Kidney (tissue), 14 donors: ENCODE data around the gene PPA1. TPM values are rescaled to one million over a fixed set of nuclear protein-coding genes. Genes with fewer than 3 reads are reported as not detected.

ENCODE experiments used
- DNase-seq, 5 donors: peaks; one replicate each; pipeline ENCODE4 v3.0.0-alpha.2; 2013 to 2020
- FAIRE-seq: peaks from 2 replicates; lab custom pipeline; 2012; peaks lifted over from hg19 to GRCh38; lab: Jason Lieb, UNC
- H3K27ac ChIP-seq, 2 donors: one replicate each; pipeline ENCODE4 v1.7.0; 2013; ENCODE audit warnings: low read depth in 2 of 2, low read length in 2 of 2, inconsistent platforms in 1 of 2
- H3K27me3 ChIP-seq: one replicate; pipeline ENCODE4 v1.7.1; 2013; ENCODE audit warnings: low read length, inconsistent platforms; ENCODE audit not compliant: control insufficient read depth, insufficient read depth
- H3K36me3 ChIP-seq, 3 donors: one replicate each; pipeline versions ENCODE4 v1.7.0 to v1.7.1; 2013; ENCODE audit warnings: low read length in 3 of 3, control low read depth in 1 of 3, inconsistent platforms in 1 of 3; ENCODE audit not compliant: insufficient read depth in 3 of 3, control insufficient read depth in 2 of 3
- H3K4me1 ChIP-seq, 3 donors: one replicate each; pipeline versions ENCODE4 v1.7.0 to v1.7.1; 2013; ENCODE audit warnings: low read length in 3 of 3, inconsistent platforms in 1 of 3, low read depth in 1 of 3; ENCODE audit not compliant: control insufficient read depth in 2 of 3, insufficient read depth in 2 of 3
- H3K4me3 ChIP-seq, 3 donors: one replicate each; pipeline versions ENCODE4 v1.7.0 to v1.8.1; 2013; ENCODE audit warnings: low read length in 3 of 3, control low read depth in 1 of 3, inconsistent platforms in 1 of 3
- H3K9ac ChIP-seq, 3 donors: one replicate each; pipeline versions ENCODE4 v1.7.0 to v1.7.1; 2013; ENCODE audit warnings: low read length in 3 of 3, control low read depth in 1 of 3, inconsistent platforms in 1 of 3
- H3K9me3 ChIP-seq, 3 donors: one replicate each; pipeline versions ENCODE4 v1.7.0 to v1.7.1; 2013; ENCODE audit warnings: low read length in 3 of 3, control low read depth in 1 of 3, inconsistent platforms in 1 of 3; ENCODE audit not compliant: control insufficient read depth in 2 of 3, insufficient read depth in 1 of 3
- intact Hi-C: fragments of 100-400 bp; cut with DNase I; formaldehyde crosslinking; loops from one replicate; pipeline ENCODE4 v1.11.1; 2022
- polyA plus RNA-seq: library from polyadenylated mRNA; stranded (reverse); fragments of 350-450 nt; fragmentation: Illumina TruSeq; extraction: RNeasy Lipid Tissue Mini Kit (QIAGEN cat#74804); gene quantifications from one replicate; pipeline ENCODE4 v1.2.3, GENCODE V29; 2014; ENCODE audit warnings: low read depth, low replicate concordance; ENCODE audit not compliant: insufficient read depth
- total RNA-seq: library from RNA; stranded (reverse); fragmentation: NEBNext Ultra II Directional; extraction: Animal tissue kit (Norgen Biotek cat#: 25700); gene quantifications from one replicate; pipeline ENCODE4 v1.2.1, GENCODE V29; 2021
- TF ChIP-seq, protein P1 (sequence below): IDR thresholded peaks from 3 replicates; pipeline ENCODE4 v1.5.1; 2012; ENCODE audit warnings: mild to moderate bottlenecking, moderate library complexity, borderline replicate concordance; ENCODE audit not compliant: insufficient read depth; ENCODE audit errors: extremely low read depth
- donor health status: control.
- donor health status: control.
- donor health status: control.
- donor health status: control.
- donor health status: control.
- donor health status: DM: yes; HTN: yes; CAD: no.
- donor health status: Normal renal cell carcinoma (clear cell type).

The PPA1 gene
- total and polyA plus RNA-seq, 2 donors from 2014 or later: 116 to 168 TPM

DNA sequence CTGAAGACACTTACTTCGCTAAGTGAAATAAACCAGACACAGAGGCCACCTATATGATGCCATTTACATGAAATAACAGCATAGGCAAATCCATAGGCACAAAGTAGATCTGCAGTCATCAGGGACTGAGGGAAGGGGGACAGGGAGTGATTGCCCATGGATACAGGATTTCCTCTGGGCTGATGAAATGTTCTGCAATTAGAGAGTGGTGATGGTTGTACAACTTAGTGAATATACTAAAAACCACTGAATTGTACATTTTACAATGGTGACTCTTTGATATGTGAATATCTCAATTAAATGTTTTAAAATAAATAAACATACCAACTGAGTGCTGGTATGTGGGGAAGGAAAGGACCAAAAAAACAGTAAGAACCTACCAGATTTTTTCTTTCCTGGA is 20.4 kb downstream of the PPA1 start:
- TF ChIP-seq, protein P1, sequence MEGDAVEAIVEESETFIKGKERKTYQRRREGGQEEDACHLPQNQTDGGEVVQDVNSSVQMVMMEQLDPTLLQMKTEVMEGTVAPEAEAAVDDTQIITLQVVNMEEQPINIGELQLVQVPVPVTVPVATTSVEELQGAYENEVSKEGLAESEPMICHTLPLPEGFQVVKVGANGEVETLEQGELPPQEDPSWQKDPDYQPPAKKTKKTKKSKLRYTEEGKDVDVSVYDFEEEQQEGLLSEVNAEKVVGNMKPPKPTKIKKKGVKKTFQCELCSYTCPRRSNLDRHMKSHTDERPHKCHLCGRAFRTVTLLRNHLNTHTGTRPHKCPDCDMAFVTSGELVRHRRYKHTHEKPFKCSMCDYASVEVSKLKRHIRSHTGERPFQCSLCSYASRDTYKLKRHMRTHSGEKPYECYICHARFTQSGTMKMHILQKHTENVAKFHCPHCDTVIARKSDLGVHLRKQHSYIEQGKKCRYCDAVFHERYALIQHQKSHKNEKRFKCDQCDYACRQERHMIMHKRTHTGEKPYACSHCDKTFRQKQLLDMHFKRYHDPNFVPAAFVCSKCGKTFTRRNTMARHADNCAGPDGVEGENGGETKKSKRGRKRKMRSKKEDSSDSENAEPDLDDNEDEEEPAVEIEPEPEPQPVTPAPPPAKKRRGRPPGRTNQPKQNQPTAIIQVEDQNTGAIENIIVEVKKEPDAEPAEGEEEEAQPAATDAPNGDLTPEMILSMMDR: no peak
- Histone ChIP-seq H3K27me3 (no peaks in the 10 kb centered on the region), H3K4me1 (no peaks in the 10 kb centered on the region), H3K4me3 (no peak overlapping the region), H3K9ac (no peak overlapping the region), H3K36me3 (peaks cover 4 to 24% (median 18%) of the 10 kb centered on the region in 3 donors), H3K27ac (no peak overlapping the region), H3K9me3 (no peaks in the 10 kb centered on the region)
- FAIRE-seq (no peak), DNase-seq (no peak)
- intact Hi-C loops: loop anchor here (10.0 kb wide), 1 partner anchor 152 kb away; no protein-coding TSS in a partner anchor

DNA sequence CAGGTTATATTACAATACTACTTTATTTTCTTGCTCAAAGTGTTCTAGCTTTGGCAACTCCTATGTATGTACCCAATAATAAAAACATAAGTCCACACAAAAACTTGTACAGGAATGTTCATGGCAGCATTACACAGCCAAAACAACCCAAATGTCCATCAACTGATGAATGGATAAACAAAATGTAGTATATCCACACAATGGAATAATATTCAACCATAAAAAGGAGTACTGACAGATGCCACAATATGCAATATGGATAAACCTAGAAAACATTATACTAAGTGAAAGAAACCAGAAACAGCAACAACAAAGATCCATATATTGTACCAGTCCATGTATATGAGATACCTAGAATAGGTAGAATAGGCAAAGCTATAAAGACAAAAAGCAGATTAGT is 21.0 kb downstream of the PPA1 start:
- Histone ChIP-seq H3K36me3 (peaks cover 3 to 23% (median 18%) of the 10 kb centered on the region in 3 donors), H3K9ac (no peak overlapping the region), H3K27me3 (no peaks in the 10 kb centered on the region), H3K27ac (no peak overlapping the region), H3K4me3 (no peak overlapping the region), H3K9me3 (no peaks in the 10 kb centered on the region), H3K4me1 (no peaks in the 10 kb centered on the region)
- no peak for DNase-seq
- intact Hi-C loops: loop anchor here (10.0 kb wide), 1 partner anchor 153 kb away; no protein-coding TSS in a partner anchor
- FAIRE-seq: no peak
- TF ChIP-seq, protein P1: no peak

- H3K4me1 ChIP-seq: no peaks in the 10 kb centered on the region
- no peaks in the 10 kb centered on the region for H3K27me3 ChIP-seq
- no peak for FAIRE-seq
- H3K27ac ChIP-seq: no peak overlapping the region
- peaks cover 0 to 22% (median 14%) of the 10 kb centered on the region in 3 donors for H3K36me3 ChIP-seq
- intact Hi-C loops: no loop called here
- no peak overlapping the region for H3K9ac ChIP-seq
- DNase-seq: no peak
- H3K9me3 ChIP-seq: no peaks in the 10 kb centered on the region
- TF ChIP-seq, protein P1: no peak
- no peak overlapping the region for H3K4me3 ChIP-seq
Observed at GRCh38 chr10:70206762-70207161, 26.5 kb downstream of the PPA1 start.

DNA sequence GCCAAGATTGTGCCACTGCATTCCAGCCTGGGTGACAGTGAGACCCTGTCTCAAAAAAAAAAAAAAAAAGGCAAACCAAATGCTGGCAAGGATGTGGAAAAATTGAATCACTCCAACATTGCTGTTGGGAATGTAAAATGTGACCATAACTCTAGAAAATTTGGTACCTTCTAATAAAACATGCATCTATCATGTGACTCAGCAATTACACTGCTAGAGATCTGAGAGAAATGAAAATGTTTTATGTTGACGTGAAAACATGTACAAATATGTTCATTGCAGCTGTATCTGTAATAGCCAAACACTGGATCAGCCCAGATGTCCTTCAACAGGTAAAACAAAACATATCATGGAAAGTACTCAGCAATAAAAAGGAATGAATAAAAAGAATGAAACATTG is 32.1 kb downstream of the PPA1 start:
- Histone ChIP-seq H3K4me1 (no peaks in the 10 kb centered on the region), H3K36me3 (peaks cover 0 to 8% (median 0%) of the 10 kb centered on the region in 3 donors), H3K27ac (no peak overlapping the region), H3K4me3 (no peak overlapping the region), H3K9me3 (no peaks in the 10 kb centered on the region), H3K9ac (no peak overlapping the region), H3K27me3 (no peaks in the 10 kb centered on the region)
- no peak for FAIRE-seq
- DNase-seq: no peak
- TF ChIP-seq, protein P1: no peak
- intact Hi-C loops: no loop called here
